Muscle layer of duodenum (tissue), 2 donors: ENCODE measurements around the gene THBS1.

Experiments
- H3K27ac ChIP-seq: one replicate; pipeline ENCODE4 v1.7.0; 2013; ENCODE audit warnings: mild to moderate bottlenecking, low read length
- H3K27me3 ChIP-seq: one replicate; pipeline ENCODE4 v1.7.0; 2013; ENCODE audit warnings: low read depth, mild to moderate bottlenecking, control low read depth, low read length
- H3K36me3 ChIP-seq, 2 donors: one replicate each; pipeline ENCODE4 v1.7.0; 2013; ENCODE audit warnings: low read length in 2 of 2, control low read depth in 1 of 2, mild to moderate bottlenecking in 1 of 2; ENCODE audit not compliant: insufficient read depth in 2 of 2, control insufficient read depth in 1 of 2
- H3K4me1 ChIP-seq, 2 donors: one replicate each; pipeline ENCODE4 v1.7.0; 2013; ENCODE audit warnings: low read length in 2 of 2, mild to moderate bottlenecking in 2 of 2, control low read depth in 1 of 2, moderate library complexity in 1 of 2; ENCODE audit not compliant: insufficient read depth in 2 of 2, control insufficient read depth in 1 of 2
- H3K4me3 ChIP-seq, 2 donors: one replicate each; pipeline ENCODE4 v1.7.0; 2013; ENCODE audit warnings: low read length in 2 of 2, low read depth in 1 of 2, mild to moderate bottlenecking in 1 of 2
- H3K9me3 ChIP-seq, 2 donors: one replicate each; pipeline ENCODE4 v1.7.0; 2013; ENCODE audit warnings: low read length in 2 of 2, control low read depth in 1 of 2, mild to moderate bottlenecking in 1 of 2; ENCODE audit not compliant: control insufficient read depth in 1 of 2
- donor health status: healthy.

THBS1 gene

GRCh38 chr15:39584266-39584659 lies 3.4 kb downstream of the THBS1 start:
- peaks cover 68 to 88% of the 10 kb centered on the region in 2 donors for H3K36me3 ChIP-seq
- H3K4me1 ChIP-seq = peaks cover 0 to 12% of the 10 kb centered on the region in 2 donors
- peak overlapping the region; percentile 91 for H3K27ac ChIP-seq
- H3K27me3 ChIP-seq = no peaks in the 10 kb centered on the region
- H3K4me3 ChIP-seq = peak overlapping the region; percentile 62 to 84
- no peaks in the 10 kb centered on the region for H3K9me3 ChIP-seq

- Histone ChIP-seq H3K27me3 (no peaks in the 10 kb centered on the region), H3K4me1 (peaks cover 0 to 17% of the 10 kb centered on the region in 2 donors), H3K27ac (peak overlapping the region; percentile 91), H3K36me3 (peaks cover 73 to 88% of the 10 kb centered on the region in 2 donors), H3K4me3 (peak overlapping the region; percentile 62 to 84), H3K9me3 (no peaks in the 10 kb centered on the region)
Observed at GRCh38 chr15:39584662-39585388, 3.9 kb downstream of the THBS1 start.

GRCh38 chr15:39585389-39585841 lies 4.5 kb downstream of the THBS1 start:
- no peaks in the 10 kb centered on the region for H3K9me3 ChIP-seq
- H3K27ac ChIP-seq = peak overlapping the region; percentile 91
- H3K36me3 ChIP-seq = peaks cover 78 to 93% of the 10 kb centered on the region in 2 donors
- peak overlapping the region; percentile 62 to 84 for H3K4me3 ChIP-seq
- H3K4me1 ChIP-seq = peaks cover 0 to 19% of the 10 kb centered on the region in 2 donors
- H3K27me3 ChIP-seq = no peaks in the 10 kb centered on the region

- H3K27ac ChIP-seq = peak overlapping the region; percentile 37
- peaks cover 81 to 95% of the 10 kb centered on the region in 2 donors for H3K36me3 ChIP-seq
Observed at GRCh38 chr15:39585871-39586301, 5.0 kb downstream of the THBS1 start.

GRCh38 chr15:39586387-39587095 lies 5.7 kb downstream of the THBS1 start:
- Histone ChIP-seq H3K36me3 (peaks cover 88 to 99% of the 10 kb centered on the region in 2 donors), H3K27ac (peak overlapping the region; percentile 37), H3K27me3 (no peaks in the 10 kb centered on the region), H3K4me1 (peaks cover 0 to 26% of the 10 kb centered on the region in 2 donors), H3K9me3 (no peaks in the 10 kb centered on the region), H3K4me3 (no peak overlapping the region)

More at GRCh38 chr15:39585871-39586301, 5.0 kb downstream of the THBS1 start:
- Histone ChIP-seq H3K9me3 (no peaks in the 10 kb centered on the region), H3K27me3 (no peaks in the 10 kb centered on the region), H3K4me1 (peaks cover 0 to 21% of the 10 kb centered on the region in 2 donors), H3K4me3 (peak overlapping the region; percentile 62 to 84)

- Histone ChIP-seq H3K4me1 (peaks cover 0 to 28% of the 10 kb centered on the region in 2 donors), H3K4me3 (no peak overlapping the region), H3K36me3 (peaks cover 88 to 99% of the 10 kb centered on the region in 2 donors), H3K27ac (no peak overlapping the region), H3K9me3 (no peaks in the 10 kb centered on the region), H3K27me3 (no peaks in the 10 kb centered on the region)
Observed at GRCh38 chr15:39587096-39587721, 6.3 kb downstream of the THBS1 start.

- H3K4me3 ChIP-seq = no peak overlapping the region
- no peaks in the 10 kb centered on the region for H3K27me3 ChIP-seq
- H3K36me3 ChIP-seq = peaks cover 88 to 100% of the 10 kb centered on the region in 2 donors
- H3K9me3 ChIP-seq = no peaks in the 10 kb centered on the region
- H3K27ac ChIP-seq = no peak overlapping the region
- peaks cover 0 to 28% of the 10 kb centered on the region in 2 donors for H3K4me1 ChIP-seq
Observed at GRCh38 chr15:39587731-39588530, 7.1 kb downstream of the THBS1 start.

- H3K27me3 ChIP-seq = no peaks in the 10 kb centered on the region
- peaks cover 90 to 100% of the 10 kb centered on the region in 2 donors for H3K36me3 ChIP-seq
- peaks cover 0 to 25% of the 10 kb centered on the region in 2 donors for H3K4me1 ChIP-seq
- H3K4me3 ChIP-seq = no peak overlapping the region
- no peaks in the 10 kb centered on the region for H3K9me3 ChIP-seq
- no peak overlapping the region for H3K27ac ChIP-seq
Observed at GRCh38 chr15:39588531-39589192, 7.8 kb downstream of the THBS1 start.

GRCh38 chr15:39589193-39589814 lies 8.4 kb downstream of the THBS1 start:
- no peak overlapping the region for H3K4me3 ChIP-seq
- no peaks in the 10 kb centered on the region for H3K27me3 ChIP-seq
- H3K36me3 ChIP-seq = peaks cover 90 to 100% of the 10 kb centered on the region in 2 donors
- H3K4me1 ChIP-seq = peaks cover 0 to 20% of the 10 kb centered on the region in 2 donors
- no peaks in the 10 kb centered on the region for H3K9me3 ChIP-seq
- no peak overlapping the region for H3K27ac ChIP-seq
